HepG2 (cell line): ENCODE results near the gene C19orf38. TPM values are rescaled to one million over a fixed set of nuclear protein-coding genes. Genes with fewer than 3 reads are reported as not detected.

ENCODE experiments used
- ATAC-seq: fragments of 200-7000 bp; cut with Tn5 transposase; 3 replicates; pipeline ENCODE4 v1.9.1; 2020; ENCODE audit warnings: mild to moderate bottlenecking, moderate library complexity
- BruUV-seq: library from RNA; stranded (reverse); fragments of 400-500 nt; replicated peaks from 2 replicates; lab custom pipeline; 2021; lab: Mats Ljungman, UMichigan
- CTCF ChIA-PET: fragments of 300-600 bp; formaldehyde crosslinking; extraction: SDS; loops from one replicate; lab custom pipeline; 2021; ENCODE audit warnings: low total read pairs, inconsistent platforms, low intra/inter-chr PET ratio; lab: Yijun Ruan, JAX
- POLR2A ChIA-PET: fragments of 350-600 bp; sonication (Branson Sonifier 250); formaldehyde crosslinking; loops from one replicate; lab custom pipeline; 2020; ENCODE audit warnings: antibody characterized with exemption, inconsistent platforms; lab: Yijun Ruan, JAX
- DNase-seq: peaks from one replicate; pipeline ENCODE4 v3.0.0-alpha.2; 2015; ENCODE audit warnings: low spot score
- FAIRE-seq: peaks from 3 replicates; lab custom pipeline; 2011; peaks lifted over from hg19 to GRCh38; lab: Jason Lieb, UNC
- H2AFZ ChIP-seq: one replicate; pipeline ENCODE4 v1.6.1; 2011; ENCODE audit warnings: low read length, inconsistent platforms
- H3K27ac ChIP-seq: fragments of 300-600 bp; 3 replicates; pipeline ENCODE4 v1.8.0; 2011; ENCODE audit warnings: mixed run types, mild to moderate bottlenecking, mixed read lengths, low read length, inconsistent platforms; ENCODE audit not compliant: insufficient read depth; ENCODE audit errors: extremely low read length
- H3K27me3 ChIP-seq, 2 experiments: fragments of 200-600 bp in 1 of 2; 2 replicates in 1 of 2; 3 replicates in 1 of 2; pipeline versions ENCODE4 v1.6.0 to v1.8.0; 2011; ENCODE audit warnings: low read length in 2 of 2, mild to moderate bottlenecking in 2 of 2, moderate library complexity in 2 of 2, inconsistent platforms in 1 of 2; ENCODE audit not compliant: insufficient read depth in 2 of 2, control insufficient read depth in 1 of 2
- H3K36me3 ChIP-seq, 2 experiments: fragments of 200-600 bp in 1 of 2; replicated peaks in 1 of 2; 2 replicates in 1 of 2; 3 replicates in 1 of 2; pipeline versions ENCODE4 v1.5.1 to v1.8.0; 2011; ENCODE audit warnings: low read length in 2 of 2, inconsistent platforms in 1 of 2; ENCODE audit not compliant: insufficient read depth in 2 of 2, control insufficient read depth in 1 of 2
- H3K4me1 ChIP-seq: 2 replicates; pipeline ENCODE4 v1.5.1; 2012; ENCODE audit warnings: low read length, inconsistent platforms; ENCODE audit not compliant: insufficient read depth
- H3K4me2 ChIP-seq: 2 replicates; pipeline ENCODE4 v1.6.0; 2011; ENCODE audit warnings: low read depth, low read length, inconsistent platforms
- H3K4me3 ChIP-seq, 3 experiments: fragments of 200-600 bp in 1 of 3; sonication (generic), shearing (Covaris generic) in 1 of 3; replicated peaks in 1 of 3; 2 replicates each; pipeline ENCODE4 v1.5.1; 2011 to 2016; ENCODE audit warnings: low read length in 3 of 3, inconsistent platforms in 2 of 3, low read depth in 2 of 3, mild to moderate bottlenecking in 2 of 3, control low read depth in 1 of 3, mixed read lengths in 1 of 3; ENCODE audit not compliant: insufficient read depth in 1 of 3
- H3K79me2 ChIP-seq: one replicate; pipeline ENCODE4 v1.6.1; 2011; ENCODE audit warnings: low read length, inconsistent platforms; ENCODE audit not compliant: insufficient read depth
- H3K9ac ChIP-seq: 2 replicates; pipeline ENCODE4 v1.6.0; 2011; ENCODE audit warnings: mild to moderate bottlenecking, low read depth, low read length, inconsistent platforms; ENCODE audit not compliant: insufficient read depth
- H3K9me3 ChIP-seq: 2 replicates; pipeline ENCODE4 v1.5.1; 2012; ENCODE audit warnings: mild to moderate bottlenecking, low read length
- H4K20me1 ChIP-seq: 2 replicates; pipeline ENCODE4 v1.6.0; 2011; ENCODE audit warnings: inconsistent platforms, mild to moderate bottlenecking, low read length, moderate library complexity; ENCODE audit not compliant: insufficient read depth
- AGO2 ChIP-seq: fragments of 200-400 bp; formaldehyde crosslinking; optimal IDR thresholded peaks from 2 replicates; pipeline ENCODE3; 2017; ENCODE audit warnings: mild to moderate bottlenecking, low read depth, low read length, moderate library complexity
- ARID2 ChIP-seq: sonication (generic); formaldehyde crosslinking; IDR thresholded peaks from 2 replicates; pipeline ENCODE4 v1.8.1; 2022; ENCODE audit warnings: mild to moderate bottlenecking, missing genetic modification reagents, borderline replicate concordance
- CREBL2 ChIP-seq: sonication (generic); formaldehyde crosslinking; IDR thresholded peaks from 2 replicates; pipeline ENCODE4 v1.8.1; 2023; ENCODE audit warnings: missing genetic modification reagents, mild to moderate bottlenecking, borderline replicate concordance
- DDIT3 ChIP-seq: sonication (generic); formaldehyde crosslinking; IDR thresholded peaks from 2 replicates; pipeline ENCODE4 v1.4.0; 2020; ENCODE audit warnings: mild to moderate bottlenecking, missing genetic modification reagents
- FOXA1 ChIP-seq, 2 experiments: fragments of 450-650 bp in 1 of 2; sonication (generic) in 1 of 2; formaldehyde crosslinking in 1 of 2; IDR thresholded peaks; 2 replicates each; pipeline versions ENCODE4 v1.4.0 to v1.6.1; 2016 to 2020; ENCODE audit warnings: missing genetic modification reagents in 1 of 2
- HNF4A ChIP-seq: sonication (generic); formaldehyde crosslinking; IDR thresholded peaks from 2 replicates; pipeline ENCODE4 v1.4.0; 2020; ENCODE audit warnings: missing genetic modification reagents
- MYNN ChIP-seq: sonication (generic); formaldehyde crosslinking; IDR thresholded peaks from 2 replicates; pipeline ENCODE4 v1.4.0; 2020; ENCODE audit warnings: mild to moderate bottlenecking, low read depth, missing genetic modification reagents
- PLRG1 ChIP-seq: fragments of 450-650 bp; conservative IDR thresholded peaks from 2 replicates; pipeline ENCODE4 v1.6.1; 2016
- POLR2G ChIP-seq: fragments of 200-400 bp; formaldehyde crosslinking; IDR thresholded peaks from 2 replicates; pipeline ENCODE4 v1.6.1; 2018; ENCODE audit warnings: mild to moderate bottlenecking, low read depth, low read length, moderate library complexity
- RBFOX2 ChIP-seq: fragments of 200-400 bp; formaldehyde crosslinking; IDR thresholded peaks from 2 replicates; pipeline ENCODE4 v1.6.1; 2017; ENCODE audit warnings: low read depth, mild to moderate bottlenecking, low read length
- RFX5 ChIP-seq: IDR thresholded peaks from 2 replicates; pipeline ENCODE4 v1.6.1; 2011; ENCODE audit warnings: low read depth, low read length, improper control_type of control experiment
- SOX5 ChIP-seq: IDR thresholded peaks from 2 replicates; pipeline ENCODE4 v1.6.1; 2016; ENCODE audit warnings: borderline replicate concordance
- TBX3 ChIP-seq: fragments of 450-650 bp; IDR thresholded peaks from 2 replicates; pipeline ENCODE4 v1.6.1; 2017; ENCODE audit warnings: antibody characterized with exemption, mild to moderate bottlenecking, inconsistent platforms, borderline replicate concordance
- THYN1 ChIP-seq: sonication (generic); formaldehyde crosslinking; IDR thresholded peaks from 2 replicates; pipeline ENCODE4 v1.8.1; 2023; ENCODE audit warnings: low read depth, mild to moderate bottlenecking, moderate library complexity, missing genetic modification reagents, borderline replicate concordance
- U2AF2 ChIP-seq: fragments of 200-400 bp; formaldehyde crosslinking; IDR thresholded peaks from 2 replicates; pipeline ENCODE4 v1.6.1; 2017; ENCODE audit warnings: low read depth, mild to moderate bottlenecking, low read length
- ZNF530 ChIP-seq: sonication (generic); formaldehyde crosslinking; IDR thresholded peaks from 2 replicates; pipeline ENCODE4 v1.5.0; 2020; ENCODE audit warnings: low read depth, mild to moderate bottlenecking, missing genetic modification reagents
- WGBS: methylation state at CpG from one replicate; pipeline ENCODE4 v1.1.6; 2017; ENCODE audit warnings: low lambda C conversion rate; 5-methylcytosine and 5-hydroxymethylcytosine counted together
- in situ Hi-C: cut with HindIII; loops from 2 replicates; pipeline ENCODE4 v1.10.0; 2017; ENCODE audit warnings: low pct_unique_long_range_greater_than_20kb; ENCODE audit not compliant: extremely low pct_ligation_motif_present
- intact Hi-C: fragments of 100-400 bp; cut with micrococcal nuclease; formaldehyde crosslinking; loops from one replicate; pipeline ENCODE4 v1.10.0; 2022; ENCODE audit not compliant: unreplicated experiment
- polyA plus RNA-seq, 8 experiments: library from polyadenylated mRNA; depleted of rRNA in 3 of 8; stranded (reverse) in 7 of 8; unstranded in 1 of 8; fragments of >200 nt; fragmentation: Illumina TruSeq in 4 of 8; extraction: Trizol in 4 of 8; gene quantifications; 2 replicates each; pipeline versions ENCODE4 v1.2.1 to v1.2.3, GENCODE V29; 2011 to 2016; ENCODE audit warnings: low read depth in 4 of 8, missing spikeins in 1 of 8, mixed read lengths in 1 of 8; ENCODE audit not compliant: insufficient read depth in 1 of 8
- total RNA-seq, 5 experiments: library from RNA; depleted of rRNA; stranded (reverse); fragments of >200 nt; fragmentation: Illumina TruSeq; extraction: Trizol; gene quantifications; 2 replicates each; pipeline ENCODE4 v1.2.3, GENCODE V29; 2016; ENCODE audit warnings: low read depth in 1 of 5
- TF ChIP-seq, protein P1 (sequence below): sonication (generic); formaldehyde crosslinking; IDR thresholded peaks from 2 replicates; pipeline ENCODE4 v1.5.1; 2020; ENCODE audit warnings: mild to moderate bottlenecking, missing genetic modification reagents, moderate library complexity
- TF ChIP-seq, protein P2 (sequence below): fragments of 450-650 bp; IDR thresholded peaks from 2 replicates; pipeline ENCODE4 v1.6.1; 2017
- TF ChIP-seq, protein P3 (sequence below): sonication (generic); formaldehyde crosslinking; IDR thresholded peaks from 2 replicates; pipeline ENCODE4 v1.9.0; 2021; ENCODE audit warnings: missing genetic modification reagents, borderline replicate concordance

Gene C19orf38
- total and polyA plus RNA-seq, 2 of the 13 experiments (the other 11 are each of a cell fraction or from before 2014, with no cell fraction given) = 0.11 TPM; not detected in 1

- WGBS = 96% methylated on average over 25 of the region's 28 CpGs
- ChIA-PET POLR2A (no interaction called here), CTCF (no interaction called here)
- DNase-seq = no peak
- Histone ChIP-seq H4K20me1 (no peaks in the 10 kb centered on the region), H3K36me3 (peaks cover 10 to 15% of the 10 kb centered on the region in 2 experiments; a peak in 4 of 5 replicates), H3K9ac (no peak overlapping the region), H3K27ac (no peak overlapping the region), H3K4me1 (peaks cover 16% of the 10 kb centered on the region), H3K9me3 (no peaks in the 10 kb centered on the region), H3K4me3 (no peak overlapping the region), H3K27me3 (no peaks in the 10 kb centered on the region), H3K4me2 (no peak overlapping the region), H3K79me2 (no peaks in the 10 kb centered on the region), H2AFZ (no peak overlapping the region)
- intact Hi-C loops = loop anchor here (10.0 kb wide), 1 partner anchor 117 kb away; the partner anchor contains the start of gene DNM2
- BruUV-seq = no TSS peak
- ATAC-seq = no peak
- in situ Hi-C loops = no loop called here
- FAIRE-seq = no peak
- TF ChIP-seq THYN1 (CRISPR knock-in tag) = no peak
- TF ChIP-seq SOX5 (CRISPR knock-in tag) = no peak
- TF ChIP-seq, protein P1, sequence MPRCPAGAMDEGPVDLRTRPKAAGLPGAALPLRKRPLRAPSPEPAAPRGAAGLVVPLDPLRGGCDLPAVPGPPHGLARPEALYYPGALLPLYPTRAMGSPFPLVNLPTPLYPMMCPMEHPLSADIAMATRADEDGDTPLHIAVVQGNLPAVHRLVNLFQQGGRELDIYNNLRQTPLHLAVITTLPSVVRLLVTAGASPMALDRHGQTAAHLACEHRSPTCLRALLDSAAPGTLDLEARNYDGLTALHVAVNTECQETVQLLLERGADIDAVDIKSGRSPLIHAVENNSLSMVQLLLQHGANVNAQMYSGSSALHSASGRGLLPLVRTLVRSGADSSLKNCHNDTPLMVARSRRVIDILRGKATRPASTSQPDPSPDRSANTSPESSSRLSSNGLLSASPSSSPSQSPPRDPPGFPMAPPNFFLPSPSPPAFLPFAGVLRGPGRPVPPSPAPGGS (CRISPR knock-in tag) = no peak
- peak; percentile 82 for TF ChIP-seq AGO2
- no peak for TF ChIP-seq TBX3
- TF ChIP-seq PLRG1 = no peak
- TF ChIP-seq, protein P2, sequence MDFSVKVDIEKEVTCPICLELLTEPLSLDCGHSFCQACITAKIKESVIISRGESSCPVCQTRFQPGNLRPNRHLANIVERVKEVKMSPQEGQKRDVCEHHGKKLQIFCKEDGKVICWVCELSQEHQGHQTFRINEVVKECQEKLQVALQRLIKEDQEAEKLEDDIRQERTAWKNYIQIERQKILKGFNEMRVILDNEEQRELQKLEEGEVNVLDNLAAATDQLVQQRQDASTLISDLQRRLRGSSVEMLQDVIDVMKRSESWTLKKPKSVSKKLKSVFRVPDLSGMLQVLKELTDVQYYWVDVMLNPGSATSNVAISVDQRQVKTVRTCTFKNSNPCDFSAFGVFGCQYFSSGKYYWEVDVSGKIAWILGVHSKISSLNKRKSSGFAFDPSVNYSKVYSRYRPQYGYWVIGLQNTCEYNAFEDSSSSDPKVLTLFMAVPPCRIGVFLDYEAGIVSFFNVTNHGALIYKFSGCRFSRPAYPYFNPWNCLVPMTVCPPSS = no peak
- no peak for TF ChIP-seq U2AF2
- TF ChIP-seq ZNF530 (CRISPR knock-in tag) = no peak
- no peak for TF ChIP-seq MYNN (CRISPR knock-in tag)
- TF ChIP-seq RBFOX2 = peak; percentile 20; the same call in 1 of the 2 replicates
- TF ChIP-seq, protein P3, sequence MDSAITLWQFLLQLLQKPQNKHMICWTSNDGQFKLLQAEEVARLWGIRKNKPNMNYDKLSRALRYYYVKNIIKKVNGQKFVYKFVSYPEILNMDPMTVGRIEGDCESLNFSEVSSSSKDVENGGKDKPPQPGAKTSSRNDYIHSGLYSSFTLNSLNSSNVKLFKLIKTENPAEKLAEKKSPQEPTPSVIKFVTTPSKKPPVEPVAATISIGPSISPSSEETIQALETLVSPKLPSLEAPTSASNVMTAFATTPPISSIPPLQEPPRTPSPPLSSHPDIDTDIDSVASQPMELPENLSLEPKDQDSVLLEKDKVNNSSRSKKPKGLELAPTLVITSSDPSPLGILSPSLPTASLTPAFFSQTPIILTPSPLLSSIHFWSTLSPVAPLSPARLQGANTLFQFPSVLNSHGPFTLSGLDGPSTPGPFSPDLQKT (CRISPR knock-in tag) = no peak
- TF ChIP-seq ARID2 (CRISPR knock-in tag) = no peak
- no peak for TF ChIP-seq DDIT3
- TF ChIP-seq RFX5 = no peak
- TF ChIP-seq HNF4A (CRISPR knock-in tag) = no peak
- TF ChIP-seq CREBL2 (CRISPR knock-in tag) = no peak
- no peak for TF ChIP-seq FOXA1 (IDR thresholded peaks at IDR 0.05)
- no peak for TF ChIP-seq FOXA1 (CRISPR knock-in tag; IDR thresholded peaks at IDR 0.05)
- 0 out of 2 replicates have a peak, but pooled peaks have one; percentile 21 for TF ChIP-seq POLR2G
Observed at GRCh38 chr19:10831987-10832938, 16.0 kb upstream of the C19orf38 start.
